Natural killer cell (primary cell): ENCODE measurements around the gene TIRAP. TPM values are rescaled to one million over a fixed set of nuclear protein-coding genes. Genes with fewer than 3 reads are reported as not detected.

ENCODE experiments used
- ATAC-seq, 3 donors: fragments of 150-1000 bp in 2 of 3; fragments of 200-7000 bp in 1 of 3; cut with Tn5 transposase; 1 replicate in 1 of 3; 2 replicates in 2 of 3; pipeline ENCODE4 v1.10.0; 2021; ENCODE audit warnings: mild to moderate bottlenecking in 2 of 3, moderate library complexity in 2 of 3
- DNase-seq, 2 donors: peaks; one replicate each; pipeline versions ENCODE4 v3.0.0 to v3.0.0-alpha.2; 2013 to 2021; ENCODE audit warnings: mixed read lengths in 1 of 2
- H3K27ac ChIP-seq: one replicate; pipeline ENCODE4 v1.5.1; 2013; ENCODE audit warnings: mild to moderate bottlenecking, low read length
- H3K27me3 ChIP-seq: one replicate; pipeline ENCODE4 v1.6.1; 2013; ENCODE audit warnings: low read length; ENCODE audit not compliant: control insufficient read depth, insufficient read depth
- H3K36me3 ChIP-seq: one replicate; pipeline ENCODE4 v1.6.1; 2013; ENCODE audit warnings: low read length; ENCODE audit not compliant: control insufficient read depth, insufficient read depth
- H3K4me1 ChIP-seq: one replicate; pipeline ENCODE4 v1.6.1; 2013; ENCODE audit warnings: low read length; ENCODE audit not compliant: control insufficient read depth, insufficient read depth
- H3K4me3 ChIP-seq: one replicate; pipeline ENCODE4 v1.5.1; 2013; ENCODE audit warnings: low read length
- H3K9me3 ChIP-seq: one replicate; pipeline ENCODE4 v1.6.1; 2013; ENCODE audit warnings: low read length; ENCODE audit not compliant: control insufficient read depth, insufficient read depth
- H3K27ac Mint-ChIP-seq, 2 donors: one replicate each; pipeline ENCODE4 v1.8.0; 2022; ENCODE audit warnings: mild to moderate bottlenecking in 2 of 2, mixed read lengths in 2 of 2, moderate library complexity in 1 of 2
- H3K27me3 Mint-ChIP-seq, 2 donors: one replicate each; pipeline ENCODE4 v1.8.0; 2022; ENCODE audit warnings: low read depth in 2 of 2, mixed read lengths in 2 of 2
- H3K36me3 Mint-ChIP-seq: one replicate; pipeline ENCODE4 v1.8.0; 2022; ENCODE audit warnings: mixed read lengths
- H3K4me1 Mint-ChIP-seq, 2 donors: one replicate each; pipeline ENCODE4 v1.8.0; 2022; ENCODE audit warnings: mixed read lengths in 2 of 2
- H3K4me3 Mint-ChIP-seq: one replicate; pipeline ENCODE4 v1.8.0; 2022; ENCODE audit warnings: mild to moderate bottlenecking, moderate library complexity, mixed read lengths
- H3K9me3 Mint-ChIP-seq, 2 donors: one replicate each; pipeline ENCODE4 v1.8.0; 2022; ENCODE audit warnings: mixed read lengths in 2 of 2
- CTCF ChIP-seq: fragments of 200-600 bp; IDR thresholded peaks from one replicate; pipeline ENCODE4 v1.8.0; 2022; ENCODE audit warnings: antibody characterized with exemption
- whole genome bisulfite sequencing: methylation state at CpG from one replicate; pipeline ENCODE4 v1.1.7; 2013; ENCODE audit warnings: missing lambda C conversion rate; ENCODE audit not compliant: insufficient coverage; 5-methylcytosine and 5-hydroxymethylcytosine counted together
- intact Hi-C: fragments of 100-400 bp; cut with micrococcal nuclease; formaldehyde crosslinking; loops from one replicate; pipeline ENCODE4 v1.14.2; 2022
- total RNA-seq, 4 donors: library from RNA; stranded (reverse); fragments of 120-200 nt in 1 of 4; gene quantifications; one replicate each; pipeline versions ENCODE4 v1.2.3 to v1.2.4, GENCODE V29; 2013 to 2022

TIRAP gene
- total RNA-seq, 3 donors from 2014 or later (not counting 1 experiment from before 2014, with no cell fraction given): 14.5 to 24.0 (median 19.5) TPM

GRCh38 chr11:126293726-126294125, 10.8 kb downstream of the TIRAP start:
- 79% methylated on average over 5 of the region's 5 CpGs for WGBS
- H3K9me3 Mint-ChIP-seq: no peaks in the 10 kb centered on the region
- no peak for TF ChIP-seq CTCF
- Histone ChIP-seq H3K27ac (no peak overlapping the region), H3K4me1 (no peaks in the 10 kb centered on the region), H3K9me3 (no peaks in the 10 kb centered on the region), H3K36me3 (peaks cover 49% of the 10 kb centered on the region), H3K27me3 (no peaks in the 10 kb centered on the region), H3K4me3 (no peak overlapping the region)
- DNase-seq: no peak
- no peak overlapping the region for H3K4me3 Mint-ChIP-seq
- no peak for ATAC-seq
- peak overlapping the region in 1 of 2 donors; percentile 44 for H3K27ac Mint-ChIP-seq
- H3K27me3 Mint-ChIP-seq: no peaks in the 10 kb centered on the region
- H3K4me1 Mint-ChIP-seq: peaks cover 7 to 11% of the 10 kb centered on the region in 2 donors
- no peaks in the 10 kb centered on the region for H3K36me3 Mint-ChIP-seq
- intact Hi-C loops: no loop called here

GRCh38 chr11:126297004-126297403, 14.1 kb downstream of the TIRAP start:
- ATAC-seq (no peak), DNase-seq (no peak)
- TF ChIP-seq CTCF: no peak
- peaks cover 7 to 11% of the 10 kb centered on the region in 2 donors for H3K4me1 Mint-ChIP-seq
- intact Hi-C loops: no loop called here
- H3K4me3 ChIP-seq: no peak overlapping the region
- H3K27me3 Mint-ChIP-seq: no peaks in the 10 kb centered on the region
- no peak overlapping the region for H3K4me3 Mint-ChIP-seq
- H3K4me1 ChIP-seq: no peaks in the 10 kb centered on the region
- no peaks in the 10 kb centered on the region for H3K27me3 ChIP-seq
- H3K9me3 Mint-ChIP-seq: no peaks in the 10 kb centered on the region
- H3K36me3 Mint-ChIP-seq: no peaks in the 10 kb centered on the region
- WGBS: 60% methylated on average over 2 of the region's 2 CpGs
- no peaks in the 10 kb centered on the region for H3K9me3 ChIP-seq
- H3K27ac ChIP-seq: no peak overlapping the region
- no peak overlapping the region for H3K27ac Mint-ChIP-seq
- peaks cover 28% of the 10 kb centered on the region for H3K36me3 ChIP-seq

- Histone ChIP-seq H3K4me3 (peak within 1 kb of the TSS; percentile 69), H3K27me3 (no peaks in the 10 kb centered on the region), H3K9me3 (no peaks in the 10 kb centered on the region), H3K4me1 (peaks cover 26% of the 10 kb centered on the region), H3K36me3 (peaks cover 4% of the 10 kb centered on the region), H3K27ac (peak within 1 kb of the TSS; percentile 81)
- DNase-seq: peak; percentile 88 to 92
- Mint-ChIP-seq H3K27me3 (no peaks in the 10 kb centered on the region), H3K36me3 (no peaks in the 10 kb centered on the region), H3K27ac (peak within 1 kb of the TSS; percentile 90 to 94), H3K9me3 (no peaks in the 10 kb centered on the region), H3K4me3 (peak within 1 kb of the TSS; percentile 96), H3K4me1 (peaks cover 29 to 33% of the 10 kb centered on the region in 2 donors)
- intact Hi-C loops: loop anchor here (1.0 kb wide), 2 partner anchors 15 to 35 kb away; partner anchors contain the start of gene FOXRED1
- ATAC-seq: peak; percentile 99
- WGBS: 2% methylated on average over 61 of the region's 61 CpGs
- no peak for TF ChIP-seq CTCF
These were observed 20.9 kb downstream of the TIRAP start, which contains the start of gene DCPS for GRCh38 chr11:126303623-126304456. Gene DCPS, plus strand, starts transcription at chr11:126304060. Its CDS starts 21 bp downstream, at chr11:126304081.
